Neuronal stem cell (in vitro differentiated cells): Measurements from ENCODE around the gene NFATC2.
"Not testable (repeated sequence)": the region's sequence is repeated elsewhere in the genome, so short reads cannot be mapped to it uniquely, and the experiment has no call there.

Source experiments
- DNase-seq: peaks from one replicate; pipeline ENCODE4 v3.0.0-alpha.2; 2013; ENCODE audit warnings: low spot score
- H2AFZ ChIP-seq: one replicate; pipeline ENCODE4 v1.6.1; 2013; ENCODE audit warnings: mild to moderate bottlenecking, low read length, inconsistent platforms
- H2AK5ac ChIP-seq: 2 replicates; pipeline ENCODE4 v1.6.1; 2013; ENCODE audit warnings: low read depth, mild to moderate bottlenecking, inconsistent platforms, low read length, moderate library complexity, mixed read lengths
- H2BK120ac ChIP-seq: 2 replicates; pipeline ENCODE4 v1.6.1; 2013; ENCODE audit warnings: low read depth, mild to moderate bottlenecking, inconsistent platforms, low read length, moderate library complexity, mixed read lengths
- H2BK12ac ChIP-seq: one replicate; pipeline ENCODE4 v1.6.1; 2013; ENCODE audit warnings: low read length, inconsistent platforms
- H2BK15ac ChIP-seq: 2 replicates; pipeline ENCODE4 v1.6.1; 2013; ENCODE audit warnings: mild to moderate bottlenecking, low read length, inconsistent platforms, mixed read lengths
- H2BK5ac ChIP-seq: one replicate; pipeline ENCODE4 v1.6.1; 2013; ENCODE audit warnings: inconsistent platforms, mild to moderate bottlenecking, low read length, moderate library complexity
- H3K14ac ChIP-seq: one replicate; pipeline ENCODE4 v1.6.1; 2013; ENCODE audit warnings: low read length, inconsistent platforms
- H3K18ac ChIP-seq: 2 replicates; pipeline ENCODE4 v1.6.1; 2013; ENCODE audit warnings: low read length, inconsistent platforms
- H3K23ac ChIP-seq: 2 replicates; pipeline ENCODE4 v1.6.1; 2013; ENCODE audit warnings: low read depth, mild to moderate bottlenecking, mixed read lengths, low read length, inconsistent platforms; ENCODE audit not compliant: poor library complexity
- H3K27ac ChIP-seq: replicated peaks from 3 replicates; pipeline ENCODE4 v1.5.1; 2013; ENCODE audit warnings: low read length, inconsistent platforms
- H3K27me3 ChIP-seq, 3 experiments: 2 replicates each; pipeline ENCODE4 v1.6.1; 2013; ENCODE audit warnings: low read length in 3 of 3, mild to moderate bottlenecking in 2 of 3, inconsistent platforms in 1 of 3, low read depth in 1 of 3, mixed read lengths in 1 of 3, moderate library complexity in 1 of 3; ENCODE audit not compliant: control insufficient read depth in 3 of 3, insufficient read depth in 3 of 3
- H3K36me3 ChIP-seq, 2 donors: replicated peaks in 1 of 2; 2 replicates each; pipeline ENCODE4 v1.6.1; 2013; ENCODE audit warnings: low read length in 2 of 2; ENCODE audit not compliant: control insufficient read depth in 2 of 2, insufficient read depth in 2 of 2
- H3K4ac ChIP-seq: 2 replicates; pipeline ENCODE4 v1.6.1; 2013; ENCODE audit warnings: inconsistent platforms, mild to moderate bottlenecking, low read length, moderate library complexity
- H3K4me1 ChIP-seq, 2 donors: 1 replicate in 1 of 2; 2 replicates in 1 of 2; pipeline ENCODE4 v1.6.1; 2013; ENCODE audit warnings: low read length in 2 of 2, low read depth in 1 of 2; ENCODE audit not compliant: control insufficient read depth in 2 of 2, insufficient read depth in 1 of 2
- H3K4me2 ChIP-seq: one replicate; pipeline ENCODE4 v1.6.1; 2013; ENCODE audit warnings: mild to moderate bottlenecking, low read length, inconsistent platforms; ENCODE audit not compliant: insufficient read depth, poor library complexity, severe bottlenecking
- H3K4me3 ChIP-seq, 2 donors: 2 replicates each; pipeline ENCODE4 v1.5.1; 2013; ENCODE audit warnings: low read length in 2 of 2, mild to moderate bottlenecking in 2 of 2, inconsistent platforms in 1 of 2, moderate library complexity in 1 of 2
- H3K79me1 ChIP-seq: one replicate; pipeline ENCODE4 v1.6.1; 2013; ENCODE audit warnings: low read depth, mild to moderate bottlenecking, inconsistent platforms, low read length, moderate library complexity
- H3K9ac ChIP-seq: one replicate; pipeline ENCODE4 v1.6.1; 2013; ENCODE audit warnings: mild to moderate bottlenecking, low read depth, low read length, inconsistent platforms; ENCODE audit not compliant: poor library complexity
- H3K9me3 ChIP-seq, 2 donors: replicated peaks in 1 of 2; 2 replicates each; pipeline versions ENCODE3 to v1.6.1; 2013; ENCODE audit warnings: low read length in 2 of 2, mild to moderate bottlenecking in 2 of 2, inconsistent platforms in 1 of 2, low read depth in 1 of 2, mixed read lengths in 1 of 2, moderate library complexity in 1 of 2; ENCODE audit not compliant: control insufficient read depth in 2 of 2, insufficient read depth in 1 of 2
- H4K8ac ChIP-seq: one replicate; pipeline ENCODE4 v1.6.1; 2013; ENCODE audit warnings: low read depth, mild to moderate bottlenecking, inconsistent platforms, low read length, moderate library complexity
- H4K91ac ChIP-seq: one replicate; pipeline ENCODE4 v1.6.1; 2013; ENCODE audit warnings: low read length, low read depth, mild to moderate bottlenecking, inconsistent platforms; ENCODE audit not compliant: poor library complexity
- WGBS, 2 donors: extraction: QIAGEN DNeasy Blood & Tissue Kit; methylation state at CpG; one replicate each; pipeline ENCODE4 v1.1.7; 2013; ENCODE audit warnings: missing lambda C conversion rate in 2 of 2, mixed read lengths in 1 of 2; ENCODE audit not compliant: insufficient read length in 2 of 2, insufficient replicate concordance in 1 of 2; ENCODE audit errors: extremely low coverage in 2 of 2; 5-methylcytosine and 5-hydroxymethylcytosine counted together

NFATC2 gene

DNA sequence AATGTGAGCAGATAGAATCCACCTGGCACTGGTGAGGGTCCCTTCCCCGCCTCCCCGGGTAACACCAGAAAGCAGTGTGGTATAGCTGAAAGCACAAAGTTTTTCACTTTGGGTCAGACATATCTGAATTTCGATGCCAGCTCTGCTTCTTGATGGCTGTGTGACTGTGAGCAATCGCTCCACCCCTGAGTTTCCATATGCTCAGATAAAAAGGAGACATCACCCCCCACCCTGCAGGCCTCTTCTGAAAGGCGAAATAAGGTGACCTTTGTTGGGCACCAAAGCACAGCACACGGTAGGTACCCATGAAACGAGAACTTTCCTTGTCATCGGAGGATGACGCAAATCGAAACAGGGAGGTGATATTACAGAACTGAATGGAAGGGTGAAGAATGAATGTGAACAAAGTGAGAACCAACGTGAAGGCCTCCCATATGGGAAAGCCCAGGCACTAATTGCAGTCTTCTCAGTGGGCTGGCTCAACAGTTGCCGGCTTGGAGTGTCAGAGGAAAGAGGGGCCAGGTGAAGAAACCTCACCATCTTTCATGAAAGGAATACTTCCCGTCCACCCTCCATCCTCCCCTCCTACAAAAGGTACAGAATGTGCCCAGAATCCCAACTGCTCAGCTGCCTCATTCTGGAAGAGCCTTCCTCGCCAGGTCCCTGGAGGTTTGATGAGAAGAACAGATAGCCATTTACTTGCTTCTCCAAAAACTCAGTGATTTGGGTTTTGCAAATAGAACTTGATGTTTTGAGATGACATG, 61.8 kb downstream of the NFATC2 start:
- Histone ChIP-seq H3K4me3 (no peak overlapping the region), H2BK12ac (no peak overlapping the region), H3K9ac (no peak overlapping the region), H2BK15ac (no peak overlapping the region), H4K8ac (no peak overlapping the region), H2AK5ac (no peak overlapping the region), H3K23ac (no peak overlapping the region), H2BK120ac (no peak overlapping the region), H3K18ac (no peak overlapping the region), H3K9me3 (peaks cover 0 to 5% of the 10 kb centered on the region in 2 donors), H3K27me3 (no peaks in the 10 kb centered on the region), H3K4me1 (peaks cover 0 to 5% of the 10 kb centered on the region in 2 donors), H3K4ac (no peak overlapping the region), H4K91ac (no peak overlapping the region), H3K27ac (no peak overlapping the region), H3K36me3 (no peaks in the 10 kb centered on the region), H3K14ac (no peak overlapping the region), H3K4me2 (no peak overlapping the region), H2BK5ac (no peak overlapping the region), H2AFZ (no peak overlapping the region), H3K79me1 (no peaks in the 10 kb centered on the region)
- WGBS, 2 donors, result no CpG with 5 or more reads among the region's 14 CpGs
- no peak for DNase-seq

DNA sequence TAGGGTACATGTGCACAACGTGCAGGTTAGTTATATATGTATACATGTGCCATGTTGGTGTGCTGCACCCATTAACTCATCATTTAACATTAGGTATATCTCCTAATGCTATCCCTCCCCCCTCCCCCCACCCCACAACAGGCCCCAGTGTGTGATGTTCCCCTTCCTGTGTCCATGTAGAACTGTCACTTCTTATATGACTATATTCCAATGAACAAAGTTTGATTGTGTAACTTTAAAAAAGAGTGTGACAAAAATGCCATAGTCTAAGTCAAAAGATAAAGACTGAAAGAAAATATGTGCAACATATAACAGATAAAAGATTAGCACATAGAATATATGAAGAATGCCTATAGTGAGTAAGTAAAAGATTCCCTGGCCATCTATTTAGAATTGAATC, 66.4 kb downstream of the NFATC2 start:
- not testable (repeated sequence) for H2BK12ac ChIP-seq, H4K8ac ChIP-seq, H2BK5ac ChIP-seq, H3K18ac ChIP-seq, H2AFZ ChIP-seq, H3K79me1 ChIP-seq, H3K9me3 ChIP-seq, H3K27me3 ChIP-seq, H3K36me3 ChIP-seq, H3K4me2 ChIP-seq, H2BK15ac ChIP-seq, H3K9ac ChIP-seq, H4K91ac ChIP-seq, H3K4me1 ChIP-seq, H2BK120ac ChIP-seq, H3K14ac ChIP-seq, H3K4ac ChIP-seq, H3K23ac ChIP-seq, DNase-seq, H2AK5ac ChIP-seq, H3K4me3 ChIP-seq, H3K27ac ChIP-seq
- WGBS, 2 donors, result no CpG with 5 or more reads among the region's 1 CpG

DNA sequence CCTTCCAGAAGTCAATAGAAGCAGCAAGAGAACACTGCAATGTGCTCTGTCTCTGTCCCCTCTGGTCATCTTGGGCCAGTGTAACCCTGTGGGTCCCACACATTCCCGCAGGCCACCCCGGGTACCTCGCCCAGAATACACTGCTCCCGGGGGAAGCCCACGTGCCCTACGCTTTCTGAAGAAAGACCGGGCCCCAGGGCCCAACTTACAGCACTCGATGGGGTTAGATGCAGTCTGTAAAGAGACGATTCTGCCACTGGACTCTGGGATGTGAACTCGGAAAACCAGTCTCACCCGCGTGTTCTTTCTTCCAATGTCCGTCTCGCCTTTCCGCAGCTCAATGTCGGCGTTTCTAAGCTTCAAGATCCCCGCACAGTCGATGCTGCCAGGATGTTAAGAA, 68.7 kb downstream of the NFATC2 start:
- Histone ChIP-seq H3K4me1 (peaks cover 1 to 3% of the 10 kb centered on the region in 2 donors), H3K18ac (no peak overlapping the region), H3K4me2 (no peak overlapping the region), H3K79me1 (no peaks in the 10 kb centered on the region), H3K36me3 (no peaks in the 10 kb centered on the region), H2BK120ac (no peak overlapping the region), H2BK12ac (no peak overlapping the region), H4K91ac (no peak overlapping the region), H4K8ac (no peak overlapping the region), H3K27ac (no peak overlapping the region), H3K27me3 (no peaks in the 10 kb centered on the region), H2AFZ (peak overlapping the region; percentile 43), H3K14ac (no peak overlapping the region), H3K4me3 (no peak overlapping the region), H3K9ac (no peak overlapping the region), H2BK15ac (no peak overlapping the region), H3K23ac (no peak overlapping the region), H2AK5ac (no peak overlapping the region), H3K4ac (no peak overlapping the region), H3K9me3 (peaks cover 0 to 5% of the 10 kb centered on the region in 2 donors), H2BK5ac (no peak overlapping the region)
- WGBS, 2 donors, result no CpG with 5 or more reads among the region's 19 CpGs
- no peak for DNase-seq

DNA sequence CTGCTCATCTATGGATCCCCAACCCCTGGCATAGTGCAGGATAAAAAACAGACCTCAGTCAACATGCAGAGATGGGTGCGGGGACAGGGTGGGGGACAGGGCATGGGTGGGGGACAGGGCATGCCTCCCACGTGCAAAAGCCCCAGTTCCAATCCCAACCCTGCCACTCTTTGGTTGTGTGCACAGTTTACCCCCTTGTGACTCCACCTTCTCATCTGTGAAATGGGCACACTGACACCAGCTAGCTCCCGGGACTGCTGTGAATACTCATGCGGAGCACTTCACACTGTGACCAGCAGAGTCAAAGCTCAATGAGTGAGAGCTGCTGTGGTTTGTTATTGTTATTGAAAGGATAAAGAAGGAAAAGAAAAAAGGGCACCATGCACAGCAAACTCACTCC, 69.3 kb downstream of the NFATC2 start:
- H4K91ac ChIP-seq, result no peak overlapping the region
- H3K79me1 ChIP-seq, result no peaks in the 10 kb centered on the region
- no peak overlapping the region for H3K23ac ChIP-seq
- H3K9me3 ChIP-seq, result peaks cover 0 to 5% of the 10 kb centered on the region in 2 donors
- no peak overlapping the region for H2BK12ac ChIP-seq
- no peak for DNase-seq
- WGBS, 2 donors, result no CpG with 5 or more reads among the region's 4 CpGs
- H4K8ac ChIP-seq, result no peak overlapping the region
- H2BK5ac ChIP-seq, result no peak overlapping the region
- no peak overlapping the region for H3K4ac ChIP-seq
- H3K14ac ChIP-seq, result no peak overlapping the region
- no peak overlapping the region for H3K4me2 ChIP-seq
- no peak overlapping the region for H2BK15ac ChIP-seq
- no peak overlapping the region for H3K9ac ChIP-seq
- no peaks in the 10 kb centered on the region for H3K36me3 ChIP-seq
- H3K27ac ChIP-seq, result no peak overlapping the region
- no peak overlapping the region for H2AFZ ChIP-seq
- no peak overlapping the region for H2BK120ac ChIP-seq
- H3K27me3 ChIP-seq, result no peaks in the 10 kb centered on the region
- no peak overlapping the region for H3K4me3 ChIP-seq
- H3K18ac ChIP-seq, result no peak overlapping the region
- H3K4me1 ChIP-seq, result peaks cover 1 to 3% of the 10 kb centered on the region in 2 donors
- H2AK5ac ChIP-seq, result no peak overlapping the region
